Measurements from ENCODE around the gene CHFR.

DNA sequence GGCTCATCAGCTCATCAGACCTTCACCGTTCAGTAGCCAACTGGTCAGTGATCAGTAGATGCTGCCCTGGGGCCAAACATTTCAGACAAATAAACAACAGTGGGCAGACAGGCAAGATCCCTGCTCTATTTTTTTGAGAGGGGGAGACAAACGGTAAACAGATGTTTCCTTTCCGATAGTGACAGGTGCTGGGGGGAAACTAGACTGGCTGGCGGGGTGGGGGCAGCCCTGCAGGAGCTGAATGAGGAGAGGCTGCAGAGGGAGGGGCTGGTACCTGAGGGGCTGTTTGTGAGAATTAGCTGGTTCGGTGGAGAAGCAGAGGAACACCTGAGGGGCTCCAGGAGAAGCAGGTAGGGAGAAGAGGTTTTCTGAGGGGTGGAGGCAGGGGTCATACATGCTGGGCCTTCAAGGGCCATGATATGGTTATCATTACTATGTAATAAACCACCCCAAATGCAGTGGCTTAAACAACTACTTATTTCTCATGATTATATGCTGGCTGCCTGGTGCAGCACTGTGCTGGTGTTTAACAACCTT, 50.5 kb downstream of the CHFR start:
- TF ChIP-seq, protein P1, sequence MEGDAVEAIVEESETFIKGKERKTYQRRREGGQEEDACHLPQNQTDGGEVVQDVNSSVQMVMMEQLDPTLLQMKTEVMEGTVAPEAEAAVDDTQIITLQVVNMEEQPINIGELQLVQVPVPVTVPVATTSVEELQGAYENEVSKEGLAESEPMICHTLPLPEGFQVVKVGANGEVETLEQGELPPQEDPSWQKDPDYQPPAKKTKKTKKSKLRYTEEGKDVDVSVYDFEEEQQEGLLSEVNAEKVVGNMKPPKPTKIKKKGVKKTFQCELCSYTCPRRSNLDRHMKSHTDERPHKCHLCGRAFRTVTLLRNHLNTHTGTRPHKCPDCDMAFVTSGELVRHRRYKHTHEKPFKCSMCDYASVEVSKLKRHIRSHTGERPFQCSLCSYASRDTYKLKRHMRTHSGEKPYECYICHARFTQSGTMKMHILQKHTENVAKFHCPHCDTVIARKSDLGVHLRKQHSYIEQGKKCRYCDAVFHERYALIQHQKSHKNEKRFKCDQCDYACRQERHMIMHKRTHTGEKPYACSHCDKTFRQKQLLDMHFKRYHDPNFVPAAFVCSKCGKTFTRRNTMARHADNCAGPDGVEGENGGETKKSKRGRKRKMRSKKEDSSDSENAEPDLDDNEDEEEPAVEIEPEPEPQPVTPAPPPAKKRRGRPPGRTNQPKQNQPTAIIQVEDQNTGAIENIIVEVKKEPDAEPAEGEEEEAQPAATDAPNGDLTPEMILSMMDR (IDR thresholded peaks at IDR 0.05) = no peak
- TF ChIP-seq TCF7L2 (IDR thresholded peaks at IDR 0.05; ENCODE audit: low read depth, low read length) (no peak), POLR2AphosphoS5 (IDR thresholded peaks at IDR 0.05; ENCODE audit: low read depth, low read length) (no peak)
- TF ChIP-seq, protein P2, sequence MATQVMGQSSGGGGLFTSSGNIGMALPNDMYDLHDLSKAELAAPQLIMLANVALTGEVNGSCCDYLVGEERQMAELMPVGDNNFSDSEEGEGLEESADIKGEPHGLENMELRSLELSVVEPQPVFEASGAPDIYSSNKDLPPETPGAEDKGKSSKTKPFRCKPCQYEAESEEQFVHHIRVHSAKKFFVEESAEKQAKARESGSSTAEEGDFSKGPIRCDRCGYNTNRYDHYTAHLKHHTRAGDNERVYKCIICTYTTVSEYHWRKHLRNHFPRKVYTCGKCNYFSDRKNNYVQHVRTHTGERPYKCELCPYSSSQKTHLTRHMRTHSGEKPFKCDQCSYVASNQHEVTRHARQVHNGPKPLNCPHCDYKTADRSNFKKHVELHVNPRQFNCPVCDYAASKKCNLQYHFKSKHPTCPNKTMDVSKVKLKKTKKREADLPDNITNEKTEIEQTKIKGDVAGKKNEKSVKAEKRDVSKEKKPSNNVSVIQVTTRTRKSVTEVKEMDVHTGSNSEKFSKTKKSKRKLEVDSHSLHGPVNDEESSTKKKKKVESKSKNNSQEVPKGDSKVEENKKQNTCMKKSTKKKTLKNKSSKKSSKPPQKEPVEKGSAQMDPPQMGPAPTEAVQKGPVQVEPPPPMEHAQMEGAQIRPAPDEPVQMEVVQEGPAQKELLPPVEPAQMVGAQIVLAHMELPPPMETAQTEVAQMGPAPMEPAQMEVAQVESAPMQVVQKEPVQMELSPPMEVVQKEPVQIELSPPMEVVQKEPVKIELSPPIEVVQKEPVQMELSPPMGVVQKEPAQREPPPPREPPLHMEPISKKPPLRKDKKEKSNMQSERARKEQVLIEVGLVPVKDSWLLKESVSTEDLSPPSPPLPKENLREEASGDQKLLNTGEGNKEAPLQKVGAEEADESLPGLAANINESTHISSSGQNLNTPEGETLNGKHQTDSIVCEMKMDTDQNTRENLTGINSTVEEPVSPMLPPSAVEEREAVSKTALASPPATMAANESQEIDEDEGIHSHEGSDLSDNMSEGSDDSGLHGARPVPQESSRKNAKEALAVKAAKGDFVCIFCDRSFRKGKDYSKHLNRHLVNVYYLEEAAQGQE (IDR thresholded peaks at IDR 0.05; ENCODE audit: insufficient read depth in 1 of 2, low read depth in 2 of 2, low read length in 1 of 2) = no peak

Data from Panc1 (cell line).